Measurements from ENCODE around the gene NKX1-1. TPM values are rescaled to one million over a fixed set of nuclear protein-coding genes. Genes with fewer than 3 reads are reported as not detected.

The NKX1-1 gene
- total and polyA plus RNA-seq, 4 donors: not detected

GRCh38 chr4:1405636-1406393, 427 bp downstream of the NKX1-1 start:
- peaks cover 0 to 14% (median 0%) of the 10 kb centered on the region in 4 donors for H3K9me3 ChIP-seq (ENCODE audit: control insufficient read depth in 4 of 4, insufficient read depth in 3 of 4, low read length in 3 of 4)
- DNase-seq: no peak
- H3K36me3 ChIP-seq (ENCODE audit: control insufficient read depth in 4 of 4, insufficient read depth in 4 of 4, low read length in 4 of 4): no peaks in the 10 kb centered on the region
- peaks cover 23 to 59% (median 39%) of the 10 kb centered on the region in 3 donors for H3K27me3 ChIP-seq (ENCODE audit: control insufficient read depth in 3 of 3, insufficient read depth in 3 of 3, low read length in 2 of 3)
- no peak for TF ChIP-seq CTCF (IDR thresholded peaks at IDR 0.05; ENCODE audit: control extremely low read depth, extremely low read depth)
- WGBS, 2 donors: 8 to 9% methylated on average over 76 to 90 of the region's 90 CpGs
- H3K27ac ChIP-seq (ENCODE audit: low read depth in 1 of 2, low read length in 1 of 2): no peak overlapping the region
- no peak for ATAC-seq (ENCODE audit: insufficient read depth, low FRiP score)
- peaks cover 0 to 22% (median 0%) of the 10 kb centered on the region in 5 donors for H3K4me1 ChIP-seq (ENCODE audit: control insufficient read depth in 5 of 5, insufficient read depth in 5 of 5, low read length in 5 of 5)
- no peak overlapping the region for H3K4me3 ChIP-seq
- no peak overlapping the region for H3K9ac ChIP-seq (ENCODE audit: insufficient read depth in 1 of 2, low read length in 2 of 2)

GRCh38 chr4:1405254-1405635, 997 bp downstream of the NKX1-1 start:
- WGBS, 2 donors: 9 to 14% methylated on average over 26 of the region's 26 CpGs
- Histone ChIP-seq H3K27me3 (ENCODE audit: control insufficient read depth in 3 of 3, insufficient read depth in 3 of 3, low read length in 2 of 3) (peaks cover 26 to 62% (median 39%) of the 10 kb centered on the region in 3 donors), H3K27ac (ENCODE audit: low read depth in 1 of 2, low read length in 1 of 2) (no peak overlapping the region), H3K9me3 (ENCODE audit: control insufficient read depth in 4 of 4, insufficient read depth in 3 of 4, low read length in 3 of 4) (peaks cover 0 to 11% (median 0%) of the 10 kb centered on the region in 4 donors), H3K4me1 (ENCODE audit: control insufficient read depth in 5 of 5, insufficient read depth in 5 of 5, low read length in 5 of 5) (peaks cover 0 to 22% (median 0%) of the 10 kb centered on the region in 5 donors), H3K9ac (ENCODE audit: insufficient read depth in 1 of 2, low read length in 2 of 2) (no peak overlapping the region), H3K36me3 (ENCODE audit: control insufficient read depth in 4 of 4, insufficient read depth in 4 of 4, low read length in 4 of 4) (no peaks in the 10 kb centered on the region), H3K4me3 (no peak overlapping the region)
- DNase-seq (no peak), ATAC-seq (ENCODE audit: insufficient read depth, low FRiP score) (no peak)
- TF ChIP-seq CTCF (IDR thresholded peaks at IDR 0.05; ENCODE audit: control extremely low read depth, extremely low read depth): no peak

GRCh38 chr4:1404573-1405253, 1.5 kb downstream of the NKX1-1 start:
- Histone ChIP-seq H3K27ac (ENCODE audit: low read depth in 1 of 2, low read length in 1 of 2) (no peak overlapping the region), H3K36me3 (ENCODE audit: control insufficient read depth in 4 of 4, insufficient read depth in 4 of 4, low read length in 4 of 4) (no peaks in the 10 kb centered on the region), H3K4me1 (ENCODE audit: control insufficient read depth in 5 of 5, insufficient read depth in 5 of 5, low read length in 5 of 5) (peaks cover 0 to 22% (median 0%) of the 10 kb centered on the region in 5 donors), H3K9ac (ENCODE audit: insufficient read depth in 1 of 2, low read length in 2 of 2) (no peak overlapping the region), H3K9me3 (ENCODE audit: control insufficient read depth in 4 of 4, insufficient read depth in 3 of 4, low read length in 3 of 4) (peaks cover 0 to 14% (median 0%) of the 10 kb centered on the region in 4 donors), H3K4me3 (no peak overlapping the region), H3K27me3 (ENCODE audit: control insufficient read depth in 3 of 3, insufficient read depth in 3 of 3, low read length in 2 of 3) (peaks cover 27 to 67% (median 39%) of the 10 kb centered on the region in 3 donors)
- ATAC-seq (ENCODE audit: insufficient read depth, low FRiP score) (no peak), DNase-seq (no peak)
- no peak for TF ChIP-seq CTCF (IDR thresholded peaks at IDR 0.05; ENCODE audit: control extremely low read depth, extremely low read depth)
- 6% methylated on average over 52 to 54 of the region's 54 CpGs for WGBS, 2 donors
